IgD-negative memory B cell (primary cell): ENCODE measurements around the gene LRBA. TPM values are rescaled to one million over a fixed set of nuclear protein-coding genes. Genes with fewer than 3 reads are reported as not detected.
"Not testable (repeated sequence)": the region's sequence is repeated elsewhere in the genome, so short reads cannot be mapped to it uniquely, and the experiment has no call there.

ENCODE experiments used
- H3K27ac Mint-ChIP-seq, 3 donors: one replicate each; pipeline ENCODE4 v1.8.0; 2020 to 2022; ENCODE audit warnings: mild to moderate bottlenecking in 3 of 3, mixed read lengths in 3 of 3, moderate library complexity in 1 of 3
- H3K27me3 Mint-ChIP-seq: one replicate; pipeline ENCODE4 v1.8.0; 2021; ENCODE audit warnings: mixed read lengths
- H3K36me3 Mint-ChIP-seq: one replicate; pipeline ENCODE4 v1.8.0; 2020; ENCODE audit warnings: mild to moderate bottlenecking, mixed read lengths
- H3K4me1 Mint-ChIP-seq, 3 donors: one replicate each; pipeline ENCODE4 v1.8.0; 2020 to 2022; ENCODE audit warnings: mixed read lengths in 3 of 3, mild to moderate bottlenecking in 1 of 3
- H3K4me3 Mint-ChIP-seq, 4 donors: one replicate each; pipeline ENCODE4 v1.8.0; 2020 to 2022; ENCODE audit warnings: mild to moderate bottlenecking in 4 of 4, mixed read lengths in 4 of 4, moderate library complexity in 3 of 4
- H3K9me3 Mint-ChIP-seq, 3 donors: one replicate each; pipeline ENCODE4 v1.8.0; 2020 to 2021; ENCODE audit warnings: mixed read lengths in 3 of 3, mild to moderate bottlenecking in 1 of 3
- polyA plus RNA-seq: library from polyadenylated mRNA; unstranded; fragments of 300-500 nt; fragmentation: Illumina TruSeq; gene quantifications from one replicate; pipeline ENCODE4 v1.2.3, GENCODE V29; 2021

The LRBA gene
- polyA plus RNA-seq, 1 donor from 2014 or later: 15.3 TPM

DNA sequence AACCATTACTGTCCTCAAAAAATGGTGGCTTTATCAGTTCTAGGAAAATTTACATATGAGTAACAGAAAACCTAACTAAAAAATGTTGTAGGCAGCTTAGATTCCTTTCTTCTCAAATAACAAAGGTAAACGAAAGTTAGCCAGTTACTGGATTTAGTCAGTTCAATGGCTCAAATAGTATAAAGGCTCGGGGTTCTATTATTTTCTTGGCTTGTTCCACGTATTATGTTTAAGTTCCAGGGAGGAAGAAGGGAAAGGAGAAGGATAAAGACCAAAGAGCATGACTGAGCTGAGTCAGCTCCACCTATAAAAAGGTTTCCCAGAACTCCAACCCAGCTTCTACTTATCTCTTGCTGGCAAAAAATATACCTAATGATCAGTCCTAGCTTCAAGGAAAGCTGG lies 474.1 kb downstream of the LRBA start:
- Mint-ChIP-seq H3K27ac (no peak overlapping the region), H3K36me3 (peaks cover 9% of the 10 kb centered on the region), H3K27me3 (no peaks in the 10 kb centered on the region), H3K9me3 (no peaks in the 10 kb centered on the region), H3K4me3 (no peak overlapping the region), H3K4me1 (peaks cover 0 to 4% (median 0%) of the 10 kb centered on the region in 3 donors)

GRCh38 chr4:150540536-150540935 lies 474.5 kb downstream of the LRBA start:
- H3K4me1 Mint-ChIP-seq: peaks cover 0 to 4% (median 0%) of the 10 kb centered on the region in 3 donors
- no peaks in the 10 kb centered on the region for H3K9me3 Mint-ChIP-seq
- no peaks in the 10 kb centered on the region for H3K27me3 Mint-ChIP-seq
- H3K4me3 Mint-ChIP-seq: no peak overlapping the region
- H3K27ac Mint-ChIP-seq: no peak overlapping the region
- peaks cover 9% of the 10 kb centered on the region for H3K36me3 Mint-ChIP-seq

DNA sequence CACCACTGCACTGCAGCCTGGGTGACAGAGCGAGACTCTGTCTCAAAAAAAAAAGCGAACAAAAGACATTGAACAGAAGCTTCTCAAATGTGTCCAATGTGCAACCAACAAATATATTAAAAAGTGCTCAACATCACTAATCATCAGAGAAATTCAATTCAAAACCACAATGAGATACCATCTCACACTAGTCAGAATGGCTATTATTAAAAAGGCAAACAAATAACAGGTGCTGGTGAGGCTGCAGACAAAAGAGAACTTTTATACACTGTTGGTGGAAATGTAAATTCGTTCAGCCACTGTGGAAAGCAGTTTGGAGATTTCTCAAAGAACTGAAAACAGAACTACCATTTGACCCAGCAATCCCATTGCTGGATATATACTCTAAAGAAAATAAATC lies 477.2 kb downstream of the LRBA start:
- not testable (repeated sequence) for H3K9me3 Mint-ChIP-seq, H3K27ac Mint-ChIP-seq, H3K4me3 Mint-ChIP-seq, H3K4me1 Mint-ChIP-seq, H3K27me3 Mint-ChIP-seq
- H3K36me3 Mint-ChIP-seq: peaks cover 13% of the 10 kb centered on the region

DNA sequence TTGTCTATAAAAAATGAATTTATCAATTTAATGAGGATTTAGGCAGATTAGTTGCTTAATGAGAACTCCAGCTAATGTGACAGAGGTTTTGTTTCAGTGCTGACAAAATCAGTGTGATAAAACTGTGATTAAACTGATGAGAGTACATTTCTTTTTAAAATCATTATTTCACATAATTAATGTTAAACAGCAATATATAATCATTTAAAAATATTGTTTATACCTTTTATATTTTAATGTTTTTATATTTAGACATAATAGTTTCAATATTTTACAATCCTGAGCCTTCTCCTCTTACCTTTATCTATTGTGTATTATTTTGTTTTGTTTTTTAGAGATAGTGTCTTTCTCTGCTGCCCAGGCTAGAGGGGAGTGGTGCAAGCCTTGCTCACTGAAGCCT lies 480.3 kb downstream of the LRBA start:
- Mint-ChIP-seq H3K9me3 (no peaks in the 10 kb centered on the region), H3K27me3 (no peaks in the 10 kb centered on the region), H3K4me3 (no peak overlapping the region), H3K27ac (no peak overlapping the region), H3K4me1 (peaks cover 0 to 4% (median 0%) of the 10 kb centered on the region in 3 donors), H3K36me3 (peaks cover 23% of the 10 kb centered on the region)

DNA sequence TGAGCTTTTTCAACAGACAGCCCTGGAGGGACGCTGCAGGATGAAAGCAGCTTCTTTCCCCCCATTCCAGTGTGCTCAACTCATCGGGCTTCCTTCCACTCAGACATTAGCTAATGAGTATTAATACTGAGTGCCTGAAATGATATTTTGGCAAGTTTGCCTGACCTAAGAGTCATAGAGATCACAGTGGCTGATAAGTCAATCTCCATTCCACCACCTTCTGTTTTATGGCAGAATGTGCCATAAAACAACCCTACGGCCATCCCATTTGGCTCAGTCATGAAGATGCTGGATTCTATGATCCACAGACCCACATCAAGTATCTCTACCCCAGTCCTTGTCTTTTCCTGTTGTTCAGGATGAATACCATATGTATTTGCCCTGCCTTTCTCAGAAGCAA lies 481.4 kb downstream of the LRBA start:
- Mint-ChIP-seq H3K27me3 (no peaks in the 10 kb centered on the region), H3K4me3 (no peak overlapping the region), H3K27ac (no peak overlapping the region), H3K9me3 (no peaks in the 10 kb centered on the region), H3K4me1 (no peaks in the 10 kb centered on the region), H3K36me3 (peaks cover 21% of the 10 kb centered on the region)

DNA sequence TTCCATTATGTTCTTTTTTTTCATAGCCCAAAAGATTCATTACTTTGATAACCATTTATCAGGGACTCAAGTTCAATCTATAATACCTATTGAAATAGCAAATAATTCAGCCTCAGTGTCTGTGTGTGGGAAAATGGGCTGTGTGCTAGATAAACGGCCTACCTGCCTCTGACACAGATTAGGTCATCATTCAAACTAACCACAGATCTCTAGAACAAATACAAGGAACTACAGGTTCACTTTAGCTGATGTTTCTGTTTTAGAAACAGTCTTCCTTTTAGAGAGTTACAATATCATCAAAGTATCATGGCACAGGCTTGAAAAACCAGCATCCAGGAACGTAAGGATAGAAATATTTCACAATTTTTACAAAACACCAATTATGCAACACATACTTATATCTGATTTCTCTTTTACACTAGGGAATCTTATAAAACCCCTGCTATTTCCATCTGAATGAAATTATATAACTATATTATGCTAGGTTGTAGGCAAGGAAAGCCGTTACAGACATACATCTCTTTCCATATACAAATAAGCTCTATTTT lies 489.7 kb downstream of the LRBA start:
- no peak overlapping the region for H3K27ac Mint-ChIP-seq
- H3K4me3 Mint-ChIP-seq: no peak overlapping the region
- peaks cover 0 to 2% (median 0%) of the 10 kb centered on the region in 3 donors for H3K4me1 Mint-ChIP-seq
- H3K9me3 Mint-ChIP-seq: no peaks in the 10 kb centered on the region
- no peaks in the 10 kb centered on the region for H3K27me3 Mint-ChIP-seq
- peaks cover 11% of the 10 kb centered on the region for H3K36me3 Mint-ChIP-seq

DNA sequence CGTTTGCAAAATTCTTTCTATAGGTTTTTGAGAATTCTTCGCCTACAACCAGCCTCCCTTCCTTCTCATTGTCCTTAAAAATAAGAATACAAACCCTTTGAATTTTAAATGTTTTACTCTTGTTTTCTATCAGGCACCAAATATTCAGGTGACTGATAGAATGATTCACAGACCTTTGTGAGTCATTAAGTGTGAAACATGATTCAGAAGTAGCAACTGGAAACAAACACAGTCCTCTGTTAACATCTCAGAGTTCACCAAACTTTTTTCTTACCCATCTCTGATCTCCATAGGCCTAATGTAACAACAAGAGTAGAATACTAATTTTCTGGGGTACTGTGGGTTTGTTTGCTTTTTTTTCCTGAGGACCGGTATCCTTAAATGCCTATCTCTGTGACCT lies 496.5 kb downstream of the LRBA start:
- Mint-ChIP-seq H3K27ac (peak overlapping the region in 1 of 3 donors; percentile 25), H3K9me3 (peaks cover 0 to 1% (median 0%) of the 10 kb centered on the region in 3 donors), H3K4me1 (no peaks in the 10 kb centered on the region), H3K4me3 (no peak overlapping the region), H3K27me3 (no peaks in the 10 kb centered on the region), H3K36me3 (peaks cover 4% of the 10 kb centered on the region)

GRCh38 chr4:150515135-150515534 lies 499.9 kb downstream of the LRBA start:
- Mint-ChIP-seq H3K27me3 (no peaks in the 10 kb centered on the region), H3K36me3 (peaks cover 5% of the 10 kb centered on the region), H3K27ac (no peak overlapping the region), H3K4me3 (no peak overlapping the region), H3K9me3 (peaks cover 0 to 1% (median 0%) of the 10 kb centered on the region in 3 donors), H3K4me1 (peaks cover 0 to 3% (median 0%) of the 10 kb centered on the region in 3 donors)

GRCh38 chr4:150514709-150515108 lies 500.4 kb downstream of the LRBA start:
- Mint-ChIP-seq H3K27ac (peak overlapping the region in 1 of 3 donors; percentile 14), H3K4me1 (peaks cover 0 to 3% (median 0%) of the 10 kb centered on the region in 3 donors), H3K36me3 (peaks cover 5% of the 10 kb centered on the region), H3K9me3 (peaks cover 0 to 1% (median 0%) of the 10 kb centered on the region in 3 donors), H3K27me3 (no peaks in the 10 kb centered on the region), H3K4me3 (no peak overlapping the region)

DNA sequence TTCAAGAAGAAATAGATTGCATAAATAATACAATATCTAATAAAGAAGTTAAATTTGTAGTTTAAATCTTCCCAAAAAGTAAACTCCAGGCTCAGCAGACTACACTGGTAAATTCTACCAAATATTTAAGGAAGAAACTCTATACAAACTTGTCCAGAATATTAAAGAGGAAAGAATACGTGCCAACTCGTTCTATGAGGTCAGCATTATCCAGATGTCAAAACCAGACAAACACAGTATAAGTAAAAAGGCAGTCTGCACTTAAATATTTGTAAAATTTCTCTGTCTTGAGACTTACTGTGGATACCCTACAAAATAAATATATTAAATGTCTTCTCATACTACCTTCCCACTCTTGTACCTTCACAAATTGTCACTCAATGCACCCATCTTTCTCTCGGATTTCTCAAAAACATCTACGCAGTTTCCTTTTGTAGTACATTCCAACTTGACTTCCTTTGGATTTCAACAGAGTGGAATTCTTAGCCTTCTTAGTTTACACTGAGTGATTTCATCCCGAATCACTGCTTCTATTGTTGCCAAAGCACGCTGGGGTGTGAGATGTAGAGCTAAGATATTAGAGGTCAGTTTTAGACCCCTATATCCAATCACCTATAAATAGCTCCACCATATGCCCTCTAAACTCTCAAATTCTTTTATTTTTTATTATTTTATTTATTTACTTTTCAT lies 504.8 kb downstream of the LRBA start:
- peaks cover 0 to 3% (median 2%) of the 10 kb centered on the region in 3 donors for H3K4me1 Mint-ChIP-seq
- H3K27ac Mint-ChIP-seq: no peak overlapping the region
- H3K9me3 Mint-ChIP-seq: peaks cover 0 to 5% (median 0%) of the 10 kb centered on the region in 3 donors
- H3K27me3 Mint-ChIP-seq: no peaks in the 10 kb centered on the region
- H3K4me3 Mint-ChIP-seq: no peak overlapping the region
- H3K36me3 Mint-ChIP-seq: peaks cover 17% of the 10 kb centered on the region

DNA sequence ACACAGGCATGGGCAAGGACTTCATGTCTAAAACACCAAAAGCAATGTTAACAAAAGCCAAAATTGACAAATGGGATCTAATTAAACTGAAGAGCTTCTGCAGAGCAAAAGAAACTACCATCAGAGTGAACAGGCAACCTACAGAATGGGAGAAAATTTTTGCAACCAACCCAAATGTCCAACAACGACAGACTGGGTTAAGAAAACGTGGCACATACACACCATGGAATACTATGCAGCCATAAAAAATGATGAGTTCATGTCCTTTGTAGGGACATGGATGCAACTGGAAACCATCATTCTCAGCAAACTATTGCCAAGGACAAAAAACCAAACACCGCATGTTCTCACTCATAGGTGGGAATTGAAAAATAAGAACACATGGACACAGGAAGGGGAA lies 507.4 kb downstream of the LRBA start:
- not testable (repeated sequence) for H3K4me1 Mint-ChIP-seq, H3K4me3 Mint-ChIP-seq, H3K9me3 Mint-ChIP-seq, H3K27me3 Mint-ChIP-seq, H3K27ac Mint-ChIP-seq
- H3K36me3 Mint-ChIP-seq: peaks cover 22% of the 10 kb centered on the region

DNA sequence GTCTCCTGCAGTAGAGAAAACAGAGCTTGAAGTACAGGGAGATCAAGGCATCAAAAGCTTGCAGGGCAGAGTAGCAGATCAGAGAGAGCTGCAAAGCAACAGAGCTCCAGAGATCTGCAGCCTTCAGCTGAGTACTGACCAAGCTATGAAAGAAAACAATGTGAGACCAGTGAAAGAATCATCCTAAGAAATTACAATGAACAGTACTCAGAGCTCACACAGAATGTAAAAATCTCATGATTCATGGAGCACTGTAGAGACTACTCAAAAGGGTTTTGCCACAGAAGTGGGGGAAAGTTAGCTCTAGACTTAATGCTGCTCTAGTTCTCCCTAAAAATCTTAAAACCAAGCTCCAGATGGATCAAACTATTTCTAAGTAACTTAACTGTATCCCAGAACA lies 513.1 kb downstream of the LRBA start:
- peaks cover 0 to 6% (median 0%) of the 10 kb centered on the region in 3 donors for H3K4me1 Mint-ChIP-seq
- H3K36me3 Mint-ChIP-seq: peaks cover 20% of the 10 kb centered on the region
- H3K27me3 Mint-ChIP-seq: no peaks in the 10 kb centered on the region
- H3K9me3 Mint-ChIP-seq: peaks cover 0 to 5% (median 0%) of the 10 kb centered on the region in 3 donors
- no peak overlapping the region for H3K4me3 Mint-ChIP-seq
- no peak overlapping the region for H3K27ac Mint-ChIP-seq

DNA sequence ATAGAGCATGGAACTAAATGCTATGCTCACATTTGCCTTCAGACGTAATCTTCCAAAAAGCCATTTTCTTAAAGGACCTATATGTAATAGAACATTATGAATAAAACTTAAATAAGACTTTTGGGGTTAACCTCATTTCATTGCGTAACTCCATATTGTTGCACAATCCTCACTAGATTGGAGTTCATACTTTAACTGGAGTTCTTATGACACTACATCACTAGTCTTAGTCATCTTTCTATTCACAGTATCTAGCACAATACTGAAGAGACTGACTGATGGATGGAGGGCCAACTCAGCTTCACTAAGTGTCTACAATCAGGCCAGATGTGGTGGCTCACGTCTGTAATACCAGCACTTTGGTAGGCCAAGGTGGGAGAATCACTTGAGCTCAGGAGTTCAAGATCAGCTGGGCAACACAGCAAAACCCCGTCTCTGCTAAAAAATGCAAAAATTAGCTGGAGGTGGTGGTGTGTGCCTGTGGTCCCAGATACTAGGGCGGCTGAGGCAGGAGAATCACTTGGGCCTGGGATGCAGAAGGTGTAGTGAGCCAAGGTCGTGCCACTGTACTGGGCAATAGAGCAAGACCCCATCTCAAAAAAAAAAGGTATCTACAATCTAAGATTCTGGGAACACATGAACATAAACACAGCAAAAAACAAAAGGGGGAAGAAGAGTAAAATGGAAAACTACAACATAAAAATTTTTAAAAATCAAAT lies 513.9 kb downstream of the LRBA start:
- H3K27me3 Mint-ChIP-seq: no peaks in the 10 kb centered on the region
- H3K4me3 Mint-ChIP-seq: no peak overlapping the region
- H3K4me1 Mint-ChIP-seq: peaks cover 0 to 6% (median 0%) of the 10 kb centered on the region in 3 donors
- H3K36me3 Mint-ChIP-seq: peaks cover 15% of the 10 kb centered on the region
- H3K27ac Mint-ChIP-seq: no peak overlapping the region
- peaks cover 0 to 5% (median 0%) of the 10 kb centered on the region in 3 donors for H3K9me3 Mint-ChIP-seq

GRCh38 chr4:150497612-150498011 lies 517.5 kb downstream of the LRBA start:
- H3K36me3 Mint-ChIP-seq: peaks cover 5% of the 10 kb centered on the region
- peaks cover 0 to 1% (median 0%) of the 10 kb centered on the region in 3 donors for H3K9me3 Mint-ChIP-seq
- no peak overlapping the region for H3K4me3 Mint-ChIP-seq
- H3K27ac Mint-ChIP-seq: no peak overlapping the region
- peaks cover 0 to 4% (median 0%) of the 10 kb centered on the region in 3 donors for H3K4me1 Mint-ChIP-seq
- no peaks in the 10 kb centered on the region for H3K27me3 Mint-ChIP-seq

DNA sequence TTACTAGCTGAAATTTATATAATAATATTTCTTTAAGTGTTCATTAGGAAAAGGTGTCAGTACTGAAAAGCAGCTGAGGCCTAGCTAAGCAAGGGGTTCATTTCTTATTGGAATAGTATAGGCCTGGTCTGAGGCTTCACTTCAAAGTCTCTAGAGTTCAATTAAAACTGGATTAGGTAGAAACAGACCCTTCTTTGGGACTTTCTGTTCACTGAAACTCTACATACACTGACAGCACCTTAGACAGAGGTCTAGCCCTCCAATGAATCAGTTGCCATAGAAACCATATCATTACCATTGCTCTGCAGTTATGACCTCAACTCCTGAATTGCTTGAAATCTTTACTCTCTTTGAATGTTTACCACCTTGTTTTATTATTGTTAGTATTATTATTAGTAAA lies 519.5 kb downstream of the LRBA start:
- Mint-ChIP-seq H3K36me3 (peaks cover under 1% of the 10 kb centered on the region), H3K4me3 (no peak overlapping the region), H3K4me1 (no peaks in the 10 kb centered on the region), H3K9me3 (no peaks in the 10 kb centered on the region), H3K27ac (no peak overlapping the region), H3K27me3 (no peaks in the 10 kb centered on the region)
